Suprapubic skin (tissue), 4 donors: Measurements from ENCODE around the gene LEKR1.

Source experiments
- CTCF ChIP-seq, 2 donors: fragments of 200-600 bp in 1 of 2; fragments of 450-650 bp in 1 of 2; sonication (generic) in 1 of 2; IDR thresholded peaks; one replicate each; pipeline ENCODE4 v1.5.1; 2016 to 2019; ENCODE audit warnings: antibody characterized with exemption in 2 of 2, mild to moderate bottlenecking in 1 of 2, moderate library complexity in 1 of 2
- POLR2A ChIP-seq, 2 donors: fragments of 450-650 bp; IDR thresholded peaks; one replicate each; pipeline ENCODE4 v1.6.1; 2017; ENCODE audit warnings: antibody characterized with exemption in 2 of 2, mild to moderate bottlenecking in 2 of 2, moderate library complexity in 2 of 2
- POLR2AphosphoS5 ChIP-seq, 3 donors: sonication (generic); formaldehyde crosslinking; IDR thresholded peaks; one replicate each; pipeline ENCODE4 v1.6.1; 2017; ENCODE audit warnings: antibody characterized with exemption in 3 of 3

- TF ChIP-seq CTCF (IDR thresholded peaks at IDR 0.05) (no peak), POLR2A (IDR thresholded peaks at IDR 0.05) (no peak), POLR2AphosphoS5 (IDR thresholded peaks at IDR 0.05) (no peak)
Observed at GRCh38 chr3:156818890-156819289, 7.3 kb upstream of the LEKR1 start.
